GM12865 (cell line): ENCODE measurements around the gene GNE.

Experiments
- DNase-seq: peaks from one replicate; pipeline ENCODE4 v3.0.0; 2010; ENCODE audit warnings: low read depth
- H3K4me3 ChIP-seq: 2 replicates; pipeline ENCODE4 v1.5.1; 2011; ENCODE audit warnings: mild to moderate bottlenecking, low read depth, low read length, control low read depth
- CTCF ChIP-seq: IDR thresholded peaks from 2 replicates; pipeline ENCODE4 v1.5.1; 2011; ENCODE audit warnings: low read length, control low read depth, low read depth, inconsistent platforms; ENCODE audit not compliant: insufficient read depth; ENCODE audit errors: missing control alignments

GNE gene

GRCh38 chr9:36169708-36170107 lies 88.5 kb downstream of the GNE start:
- DNase-seq, result no peak
- no peak for TF ChIP-seq CTCF
- no peak overlapping the region for H3K4me3 ChIP-seq

- no peak for TF ChIP-seq CTCF
- DNase-seq, result no peak
- H3K4me3 ChIP-seq, result no peak within 1 kb of the TSS
These were observed 89.1 kb downstream of the GNE start, which contains the start of gene CCIN for GRCh38 chr9:36169166-36169565. TSS of gene CCIN (plus strand) at chr9:36169388. CDS start at chr9:36169503, 115 bp downstream.

- H3K4me3 ChIP-seq, result no peak overlapping the region; the same call in 1 of the 2 replicates
- TF ChIP-seq CTCF, result peak; percentile 92
- DNase-seq, result peak; percentile 85
These were observed 91.9 kb downstream of the GNE start for GRCh38 chr9:36166168-36166927.

- no peak for TF ChIP-seq CTCF
- H3K4me3 ChIP-seq, result no peak overlapping the region
- DNase-seq, result no peak
These were observed 92.5 kb downstream of the GNE start for GRCh38 chr9:36165826-36166167.

GRCh38 chr9:36164989-36165388 lies 93.3 kb downstream of the GNE start:
- no peak overlapping the region for H3K4me3 ChIP-seq
- DNase-seq, result no peak
- TF ChIP-seq CTCF, result no peak
